ENCODE data around the gene DNAH17. TPM values are rescaled to one million over a fixed set of nuclear protein-coding genes. Genes with fewer than 3 reads are reported as not detected.

Gene DNAH17
- total and polyA plus RNA-seq, 2 of the 13 experiments (the other 11 are each of a cell fraction or from before 2014, with no cell fraction given), result 0.86 to 1.6 TPM

- TF ChIP-seq NR3C1 (CRISPR knock-in tag; IDR thresholded peaks at IDR 0.05), result no peak
- TF ChIP-seq ZNF451 (CRISPR knock-in tag; IDR thresholded peaks at IDR 0.05), result no peak
- TF ChIP-seq ZNF414 (CRISPR knock-in tag; IDR thresholded peaks at IDR 0.05), result peak; percentile 63; the same call in 1 of the 2 replicates
- no peak for TF ChIP-seq ATRX (CRISPR knock-in tag; IDR thresholded peaks at IDR 0.05; ENCODE audit: borderline replicate concordance)
- no peak for TF ChIP-seq CSRNP1 (CRISPR knock-in tag; IDR thresholded peaks at IDR 0.05)
- TF ChIP-seq ZSCAN29 (CRISPR knock-in tag; conservative IDR thresholded peaks at IDR 0.05), result peak; percentile 55
- no peak for TF ChIP-seq LBX2 (CRISPR knock-in tag; IDR thresholded peaks at IDR 0.05; ENCODE audit: borderline replicate concordance)
- TF ChIP-seq CSRNP2 (CRISPR knock-in tag; conservative IDR thresholded peaks at IDR 0.05; ENCODE audit: low read depth), result no peak
- TF ChIP-seq ZNF121 (CRISPR knock-in tag; IDR thresholded peaks at IDR 0.05), result 0 out of 2 replicates have a peak, but pooled peaks have one; percentile 29
- TF ChIP-seq ZBTB42 (CRISPR knock-in tag; IDR thresholded peaks at IDR 0.05), result no peak
- no peak for TF ChIP-seq ZNF260 (CRISPR knock-in tag; IDR thresholded peaks at IDR 0.05; ENCODE audit: borderline replicate concordance, low read depth)
- TF ChIP-seq JDP2 (CRISPR knock-in tag; IDR thresholded peaks at IDR 0.05; ENCODE audit: borderline replicate concordance), result no peak
- no peak for TF ChIP-seq CAMTA2 (CRISPR knock-in tag; IDR thresholded peaks at IDR 0.05; ENCODE audit: borderline replicate concordance)
- TF ChIP-seq ATM (IDR thresholded peaks at IDR 0.05; ENCODE audit: borderline replicate concordance), result no peak
- TF ChIP-seq KAT8 (CRISPR knock-in tag; IDR thresholded peaks at IDR 0.05), result peak; percentile 88
- peak; percentile 83 for TF ChIP-seq NR2F6 (IDR thresholded peaks at IDR 0.05)
- TF ChIP-seq NR2F6 (CRISPR knock-in tag; IDR thresholded peaks at IDR 0.05), result peak; percentile 92
- TF ChIP-seq ZNF503 (CRISPR knock-in tag; IDR thresholded peaks at IDR 0.05), result peak; percentile 93
- peak; percentile 68; the same call in 1 of the 2 replicates for TF ChIP-seq KDM4B (CRISPR knock-in tag; IDR thresholded peaks at IDR 0.05)
- TF ChIP-seq ZMAT3 (CRISPR knock-in tag; conservative IDR thresholded peaks at IDR 0.05), result peak; percentile 71
- no peak for TF ChIP-seq ZFAT (CRISPR knock-in tag; conservative IDR thresholded peaks at IDR 0.05)
- TF ChIP-seq NBN (conservative IDR thresholded peaks at IDR 0.05), result no peak
- TF ChIP-seq KLF11 (CRISPR knock-in tag; IDR thresholded peaks at IDR 0.05), result no peak
- TF ChIP-seq CEBPG (CRISPR knock-in tag; IDR thresholded peaks at IDR 0.05), result peak; percentile 85
- no peak for TF ChIP-seq PHB2 (IDR thresholded peaks at IDR 0.05; ENCODE audit: partially characterized antibody)
- no peak for TF ChIP-seq HOXA9 (CRISPR knock-in tag; IDR thresholded peaks at IDR 0.05; ENCODE audit: borderline replicate concordance)
- TF ChIP-seq ZNF354B (CRISPR knock-in tag; IDR thresholded peaks at IDR 0.05), result no peak
- TF ChIP-seq ZNF644 (CRISPR knock-in tag; IDR thresholded peaks at IDR 0.05; ENCODE audit: low read depth), result peak; percentile 75; the same call in 1 of the 2 replicates
These were observed 24.5 kb upstream of the DNAH17 start (continued) for GRCh38 chr17:78601577-78602190.

All from HepG2 (cell line).